Endothelial cell of umbilical vein (primary cell): ENCODE measurements around the gene KIAA1210. TPM values are rescaled to one million over a fixed set of nuclear protein-coding genes. Genes with fewer than 3 reads are reported as not detected.

Experiments used
- BruUV-seq: library from RNA; stranded (reverse); fragments of 400-500 nt; replicated peaks from 2 replicates; lab custom pipeline; 2021; lab: Mats Ljungman, UMichigan
- CTCF ChIA-PET: fragments of 300-600, 350-600 bp; sonication (Branson Sonifier 250); formaldehyde crosslinking; loops from one replicate; lab custom pipeline; 2021; ENCODE audit warnings: antibody characterized with exemption, inconsistent platforms; lab: Charles Lee
- POLR2A ChIA-PET: fragments of 300-600, 350-600 bp; sonication (Branson Sonifier 250); formaldehyde crosslinking; loops from one replicate; lab custom pipeline; 2021; ENCODE audit warnings: antibody characterized with exemption, inconsistent platforms; lab: Charles Lee
- DNase-seq: peaks from one replicate; pipeline ENCODE4 v3.0.0-alpha.2; 2011; ENCODE audit warnings: low read depth, low spot score
- FAIRE-seq: peaks from 2 replicates; lab custom pipeline; 2011; peaks lifted over from hg19 to GRCh38; lab: Jason Lieb, UNC
- H2AFZ ChIP-seq: 2 replicates; pipeline ENCODE4 v1.6.0; 2012; ENCODE audit warnings: low read depth, low read length, control low read depth, inconsistent platforms
- H3K27ac ChIP-seq: 2 replicates; pipeline ENCODE4 v1.5.1; 2011; ENCODE audit warnings: low read depth, mild to moderate bottlenecking, control low read depth, low read length, moderate library complexity; ENCODE audit not compliant: insufficient read depth
- H3K27me3 ChIP-seq, 2 experiments: 2 replicates each; pipeline versions ENCODE4 v1.6.0 to v1.6.1; 2011; ENCODE audit warnings: low read length in 2 of 2, mixed read lengths in 1 of 2; ENCODE audit not compliant: control insufficient read depth in 2 of 2, insufficient read depth in 2 of 2
- H3K36me3 ChIP-seq, 2 experiments: 2 replicates in 1 of 2; 3 replicates in 1 of 2; pipeline ENCODE4 v1.5.1; 2011; ENCODE audit warnings: low read length in 2 of 2, mild to moderate bottlenecking in 1 of 2, moderate library complexity in 1 of 2; ENCODE audit not compliant: control insufficient read depth in 2 of 2, insufficient read depth in 2 of 2; ENCODE audit errors: extremely low read depth in 1 of 2
- H3K4me1 ChIP-seq: 3 replicates; pipeline ENCODE4 v1.5.1; 2011; ENCODE audit warnings: mild to moderate bottlenecking, low read length; ENCODE audit not compliant: control insufficient read depth, insufficient read depth; ENCODE audit errors: extremely low read depth
- H3K4me2 ChIP-seq: 2 replicates; pipeline ENCODE4 v1.6.1; 2011; ENCODE audit warnings: low read length, control low read depth, mixed read lengths; ENCODE audit not compliant: insufficient read depth
- H3K4me3 ChIP-seq, 3 experiments: fragments of 200-600 bp in 1 of 3; sonication (generic), shearing (Covaris generic) in 1 of 3; replicated peaks in 1 of 3; 2 replicates each; pipeline ENCODE4 v1.5.1; 2011 to 2016; ENCODE audit warnings: control low read depth in 3 of 3, low read length in 3 of 3, mild to moderate bottlenecking in 2 of 3, inconsistent platforms in 1 of 3, low read depth in 1 of 3, moderate library complexity in 1 of 3; ENCODE audit not compliant: insufficient read depth in 1 of 3
- H3K79me2 ChIP-seq: 2 replicates; pipeline ENCODE4 v1.6.0; 2012; ENCODE audit warnings: low read length, inconsistent platforms; ENCODE audit not compliant: control insufficient read depth, insufficient read depth
- H3K9ac ChIP-seq: replicated peaks from 2 replicates; pipeline ENCODE3; 2011; ENCODE audit warnings: low read length, control low read depth; ENCODE audit not compliant: insufficient read depth; ENCODE audit errors: extremely low read depth
- H3K9me1 ChIP-seq: replicated peaks from 3 replicates; pipeline ENCODE4 v1.6.0; 2011; ENCODE audit warnings: mild to moderate bottlenecking, low read length; ENCODE audit not compliant: control insufficient read depth, insufficient read depth; ENCODE audit errors: extremely low read depth
- H3K9me3 ChIP-seq: replicated peaks from 2 replicates; pipeline ENCODE4 v1.5.1; 2012; ENCODE audit warnings: low read length, inconsistent platforms; ENCODE audit not compliant: control insufficient read depth, insufficient read depth
- H4K20me1 ChIP-seq: replicated peaks from 2 replicates; pipeline ENCODE3; 2011; ENCODE audit warnings: mild to moderate bottlenecking, low read length; ENCODE audit not compliant: control insufficient read depth, insufficient read depth; ENCODE audit errors: extremely low read depth
- EZH2 ChIP-seq: IDR thresholded peaks from 2 replicates; pipeline ENCODE4 v1.6.1; 2012; ENCODE audit warnings: borderline replicate concordance, low read depth, mild to moderate bottlenecking, moderate library complexity, low read length, inconsistent platforms; ENCODE audit not compliant: severe bottlenecking
- FOS ChIP-seq: IDR thresholded peaks from 2 replicates; pipeline ENCODE4 v1.6.1; 2011; ENCODE audit warnings: mild to moderate bottlenecking, low read length, moderate library complexity, borderline replicate concordance; ENCODE audit not compliant: insufficient read depth
- GATA2 ChIP-seq: IDR thresholded peaks from 2 replicates; pipeline ENCODE4 v1.7.0; 2011; ENCODE audit warnings: low read depth, mild to moderate bottlenecking, moderate library complexity, mixed read lengths, low read length; ENCODE audit not compliant: insufficient read length, insufficient read depth
- JUN ChIP-seq: IDR thresholded peaks from 2 replicates; pipeline ENCODE4 v1.6.1; 2011; ENCODE audit warnings: borderline replicate concordance, low read depth; ENCODE audit not compliant: insufficient read length, insufficient read depth
- MYC ChIP-seq: IDR thresholded peaks from one replicate; pipeline ENCODE4 v1.6.1; 2011; ENCODE audit warnings: mild to moderate bottlenecking, low read depth, low read length
- POLR2A ChIP-seq: IDR thresholded peaks from 2 replicates; pipeline ENCODE4 v1.6.1; 2012; ENCODE audit warnings: low read depth, mild to moderate bottlenecking, control low read depth, low read length
- POLR2AphosphoS5 ChIP-seq: IDR thresholded peaks from 2 replicates; pipeline ENCODE4 v1.6.1; 2012; ENCODE audit warnings: low read depth, mild to moderate bottlenecking, control low read depth, low read length, moderate library complexity; ENCODE audit not compliant: insufficient read depth
- dilution Hi-C: fragments of 300-500 bp; cut with MboI; formaldehyde crosslinking; loops from one replicate; pipeline ENCODE4 v1.15.0; 2019; ENCODE audit warnings: low sequenced_read_pairs; ENCODE audit not compliant: extremely low pct_ligation_motif_present
- intact Hi-C: fragments of 100-400 bp; cut with micrococcal nuclease; formaldehyde crosslinking; loops from one replicate; pipeline ENCODE4 v1.10.0; 2022
- polyA plus RNA-seq, 4 experiments: library from polyadenylated mRNA; depleted of rRNA in 3 of 4; stranded (reverse) in 3 of 4; unstranded in 1 of 4; fragments of >200 nt; gene quantifications; 2 replicates each; pipeline versions ENCODE4 v1.2.1 to v1.2.3, GENCODE V29; 2011 to 2012; ENCODE audit warnings: missing spikeins in 1 of 4
- total RNA-seq: library from RNA; stranded (reverse); gene quantifications from 2 replicates; pipeline ENCODE4 v1.2.3, GENCODE V29; 2021
- TF ChIP-seq, protein P1 (sequence below), 2 donors: IDR thresholded peaks; 1 replicate in 1 of 2; 2 replicates in 1 of 2; pipeline ENCODE4 v1.5.1; 2011; ENCODE audit warnings: low read length in 2 of 2, mild to moderate bottlenecking in 2 of 2, moderate library complexity in 2 of 2, control low read depth in 1 of 2, inconsistent platforms in 1 of 2, low read depth in 1 of 2; ENCODE audit not compliant: insufficient read depth in 1 of 2; ENCODE audit errors: extremely low read depth in 1 of 2
- TF ChIP-seq, protein P2 (sequence below): IDR thresholded peaks from 2 replicates; pipeline ENCODE4 v1.6.1; 2011; ENCODE audit not compliant: insufficient read depth, insufficient read length

Gene KIAA1210
- total and polyA plus RNA-seq, 2 donors (not counting 3 experiments of a cell fraction or from before 2014, with no cell fraction given) = not detected

DNA sequence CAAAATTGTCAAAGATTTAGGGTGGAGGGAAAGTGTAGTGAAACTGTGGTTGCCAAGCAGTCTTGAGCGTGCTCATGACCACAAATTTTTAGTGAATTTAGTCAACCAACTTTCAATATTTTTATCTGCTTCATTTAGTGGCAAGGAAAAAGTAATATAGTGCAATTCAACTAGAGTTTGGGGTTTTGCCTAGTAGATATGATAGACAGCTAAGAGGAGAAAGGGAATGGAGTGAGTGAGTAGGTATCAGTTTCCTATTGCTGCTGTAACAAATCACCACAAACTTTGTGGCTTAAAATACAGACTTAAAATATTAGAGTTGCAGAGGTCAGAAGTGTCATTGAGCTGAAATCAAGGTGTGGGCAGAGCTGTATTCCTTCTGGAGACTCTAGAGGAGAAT, 58.5 kb downstream of the KIAA1210 start:
- Histone ChIP-seq H3K9ac (no peak overlapping the region), H3K4me3 (no peak overlapping the region), H3K4me2 (no peak overlapping the region), H4K20me1 (no peaks in the 10 kb centered on the region), H3K27ac (no peak overlapping the region), H3K27me3 (peaks cover 0 to 2% of the 10 kb centered on the region in 2 experiments), H3K9me3 (no peaks in the 10 kb centered on the region), H3K4me1 (no peaks in the 10 kb centered on the region), H3K79me2 (no peaks in the 10 kb centered on the region), H3K36me3 (no peaks in the 10 kb centered on the region), H3K9me1 (no peaks in the 10 kb centered on the region), H2AFZ (no peak overlapping the region)
- intact Hi-C loops (loop anchor here (5.0 kb wide), 1 partner anchor 467 kb away; no protein-coding TSS in a partner anchor), dilution Hi-C loops (no loop called here)
- POLR2A ChIA-PET = no interaction called here
- DNase-seq (no peak), FAIRE-seq (no peak)
- TF ChIP-seq GATA2 (no peak), MYC (no peak), POLR2A (no peak), EZH2 (no peak), JUN (no peak), POLR2AphosphoS5 (no peak), FOS (no peak)
- TF ChIP-seq, protein P1, sequence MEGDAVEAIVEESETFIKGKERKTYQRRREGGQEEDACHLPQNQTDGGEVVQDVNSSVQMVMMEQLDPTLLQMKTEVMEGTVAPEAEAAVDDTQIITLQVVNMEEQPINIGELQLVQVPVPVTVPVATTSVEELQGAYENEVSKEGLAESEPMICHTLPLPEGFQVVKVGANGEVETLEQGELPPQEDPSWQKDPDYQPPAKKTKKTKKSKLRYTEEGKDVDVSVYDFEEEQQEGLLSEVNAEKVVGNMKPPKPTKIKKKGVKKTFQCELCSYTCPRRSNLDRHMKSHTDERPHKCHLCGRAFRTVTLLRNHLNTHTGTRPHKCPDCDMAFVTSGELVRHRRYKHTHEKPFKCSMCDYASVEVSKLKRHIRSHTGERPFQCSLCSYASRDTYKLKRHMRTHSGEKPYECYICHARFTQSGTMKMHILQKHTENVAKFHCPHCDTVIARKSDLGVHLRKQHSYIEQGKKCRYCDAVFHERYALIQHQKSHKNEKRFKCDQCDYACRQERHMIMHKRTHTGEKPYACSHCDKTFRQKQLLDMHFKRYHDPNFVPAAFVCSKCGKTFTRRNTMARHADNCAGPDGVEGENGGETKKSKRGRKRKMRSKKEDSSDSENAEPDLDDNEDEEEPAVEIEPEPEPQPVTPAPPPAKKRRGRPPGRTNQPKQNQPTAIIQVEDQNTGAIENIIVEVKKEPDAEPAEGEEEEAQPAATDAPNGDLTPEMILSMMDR (IDR thresholded peaks at IDR 0.05; ENCODE audit: extremely low read depth in 1 of 2, insufficient read depth in 1 of 2, low read depth in 1 of 2, low read length in 2 of 2) = no peak
- TF ChIP-seq, protein P2, sequence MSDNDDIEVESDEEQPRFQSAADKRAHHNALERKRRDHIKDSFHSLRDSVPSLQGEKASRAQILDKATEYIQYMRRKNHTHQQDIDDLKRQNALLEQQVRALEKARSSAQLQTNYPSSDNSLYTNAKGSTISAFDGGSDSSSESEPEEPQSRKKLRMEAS = no peak
- CTCF ChIA-PET = interaction anchor here (0.9 kb wide), 1 partner anchor 230 kb away, joined by 3 read pairs; no protein-coding TSS in a partner anchor
- BruUV-seq = no TSS peak
